ENCODE measurements around the gene CAMK1G. TPM values are rescaled to one million over a fixed set of nuclear protein-coding genes. Genes with fewer than 3 reads are reported as not detected.

CAMK1G gene
- polyA plus RNA-seq, 1 donor (not counting 4 experiments of a cell fraction or from before 2014, with no cell fraction given) = not detected

DNA sequence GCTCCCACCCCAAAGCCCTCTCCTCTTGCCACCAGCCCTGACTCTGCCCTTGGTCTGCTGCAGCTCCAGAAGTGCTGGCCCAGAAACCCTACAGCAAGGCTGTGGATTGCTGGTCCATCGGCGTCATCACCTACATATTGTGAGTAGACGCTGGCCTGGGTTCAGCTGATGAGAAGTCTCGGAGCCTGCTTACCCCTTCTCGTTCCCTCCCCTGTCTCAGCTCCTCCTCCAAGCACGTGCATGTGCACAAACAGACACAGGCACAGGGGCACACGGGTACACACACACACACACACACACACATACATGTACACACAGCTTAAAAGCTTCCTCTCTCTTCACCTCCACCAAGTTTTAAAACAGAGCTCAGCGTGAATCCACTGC, 24.3 kb downstream of the CAMK1G start:
- peak overlapping the region; percentile 41 for H3K4me2 ChIP-seq (ENCODE audit: control insufficient read depth, extremely low read depth, insufficient read depth, low read depth, low read length)

DNA sequence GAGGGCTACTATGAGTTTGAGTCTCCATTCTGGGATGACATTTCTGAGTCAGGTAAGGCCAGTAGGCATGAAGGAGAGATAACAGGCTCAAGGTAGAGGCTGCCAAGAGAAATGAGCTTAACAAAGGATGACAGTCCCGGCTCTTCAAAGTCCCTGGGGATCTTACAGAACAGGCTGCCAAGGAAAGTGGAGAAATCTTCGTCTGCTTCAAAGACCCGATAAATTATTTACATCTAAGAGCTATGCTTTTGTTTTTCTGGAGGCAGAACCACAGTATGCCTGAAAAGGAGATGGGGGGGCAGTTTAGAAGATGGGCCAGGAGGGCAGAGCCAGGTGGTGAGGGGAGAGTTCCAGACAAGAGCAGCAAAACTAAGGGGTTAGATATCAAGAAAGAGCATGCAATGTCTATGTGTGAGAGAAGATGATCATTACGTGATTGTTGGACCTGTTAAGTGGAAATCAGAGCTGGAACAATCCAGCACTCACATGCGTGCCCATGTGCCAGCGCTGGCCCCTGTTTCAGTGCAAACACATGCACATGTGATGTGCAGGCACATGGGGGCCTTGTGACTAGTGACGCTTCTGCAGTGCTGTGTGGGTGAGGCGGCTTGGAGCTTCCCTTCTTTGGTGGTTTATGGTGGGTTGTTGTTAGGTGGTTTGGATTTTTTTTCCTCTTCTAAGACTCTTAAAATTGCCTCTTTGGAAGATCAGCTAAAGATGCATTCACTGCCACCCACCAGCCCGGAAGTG, 25.7 kb downstream of the CAMK1G start:
- Histone ChIP-seq H3K9me1 (ENCODE audit: control insufficient read depth, extremely low read depth, insufficient read depth, low read length) (peaks cover 2% of the 10 kb centered on the region), H4K20me1 (ENCODE audit: control insufficient read depth, extremely low read depth, insufficient read depth, low read length) (peaks cover 21% of the 10 kb centered on the region), H3K4me2 (ENCODE audit: control insufficient read depth, extremely low read depth, insufficient read depth, low read depth, low read length) (no peak overlapping the region), H3K27me3 (ENCODE audit: control insufficient read depth, extremely low read depth, insufficient read depth, low read length) (no peaks in the 10 kb centered on the region), H2AFZ (ENCODE audit: control insufficient read depth, low read length) (no peak overlapping the region), H3K9me3 (ENCODE audit: control insufficient read depth, low read depth, low read length) (no peaks in the 10 kb centered on the region), H3K4me3 (ENCODE audit: control insufficient read depth in 2 of 3, extremely low read depth in 1 of 3, insufficient read depth in 2 of 3, low read depth in 1 of 3, low read length in 3 of 3) (no peak overlapping the region), H3K9ac (ENCODE audit: control insufficient read depth, extremely low read depth, insufficient read depth, low read length) (no peak overlapping the region), H3K79me2 (ENCODE audit: control insufficient read depth, insufficient read depth, low read length) (no peaks in the 10 kb centered on the region), H3K4me1 (ENCODE audit: control insufficient read depth, extremely low read depth, insufficient read depth, low read length) (peaks cover 17% of the 10 kb centered on the region), H3K36me3 (ENCODE audit: control insufficient read depth in 2 of 2, extremely low read depth in 1 of 2, insufficient read depth in 2 of 2, low read length in 2 of 2) (peaks cover 0 to 4% of the 10 kb centered on the region in 2 experiments), H3K27ac (ENCODE audit: control insufficient read depth, insufficient read depth, low read length) (no peak overlapping the region)
- TF ChIP-seq, protein P1, sequence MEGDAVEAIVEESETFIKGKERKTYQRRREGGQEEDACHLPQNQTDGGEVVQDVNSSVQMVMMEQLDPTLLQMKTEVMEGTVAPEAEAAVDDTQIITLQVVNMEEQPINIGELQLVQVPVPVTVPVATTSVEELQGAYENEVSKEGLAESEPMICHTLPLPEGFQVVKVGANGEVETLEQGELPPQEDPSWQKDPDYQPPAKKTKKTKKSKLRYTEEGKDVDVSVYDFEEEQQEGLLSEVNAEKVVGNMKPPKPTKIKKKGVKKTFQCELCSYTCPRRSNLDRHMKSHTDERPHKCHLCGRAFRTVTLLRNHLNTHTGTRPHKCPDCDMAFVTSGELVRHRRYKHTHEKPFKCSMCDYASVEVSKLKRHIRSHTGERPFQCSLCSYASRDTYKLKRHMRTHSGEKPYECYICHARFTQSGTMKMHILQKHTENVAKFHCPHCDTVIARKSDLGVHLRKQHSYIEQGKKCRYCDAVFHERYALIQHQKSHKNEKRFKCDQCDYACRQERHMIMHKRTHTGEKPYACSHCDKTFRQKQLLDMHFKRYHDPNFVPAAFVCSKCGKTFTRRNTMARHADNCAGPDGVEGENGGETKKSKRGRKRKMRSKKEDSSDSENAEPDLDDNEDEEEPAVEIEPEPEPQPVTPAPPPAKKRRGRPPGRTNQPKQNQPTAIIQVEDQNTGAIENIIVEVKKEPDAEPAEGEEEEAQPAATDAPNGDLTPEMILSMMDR (optimal IDR thresholded peaks at IDR 0.05 in 1 of 3, IDR thresholded peaks at IDR 0.05 in 1 of 3, conservative IDR thresholded peaks at IDR 0.05 in 1 of 3; ENCODE audit: extremely low read depth in 1 of 3, insufficient read depth in 2 of 3, low read length in 3 of 3) = no peak
- no peak for TF ChIP-seq EZH2 (IDR thresholded peaks at IDR 0.05; ENCODE audit: low read length)
- DNase-seq (ENCODE audit: low read depth, low spot score) (no peak), FAIRE-seq (no peak)
- dilution Hi-C loops (cut with MboI; ENCODE audit: extremely low pct_ligation_motif_present, low sequenced_read_pairs) = no loop called here

More for the DNA sequence above, 24.3 kb downstream of the CAMK1G start:
- Histone ChIP-seq H3K79me2 (ENCODE audit: control insufficient read depth, insufficient read depth, low read length) (no peaks in the 10 kb centered on the region), H3K9ac (ENCODE audit: control insufficient read depth, extremely low read depth, insufficient read depth, low read length) (peak overlapping the region; percentile 74), H4K20me1 (ENCODE audit: control insufficient read depth, extremely low read depth, insufficient read depth, low read length) (peaks cover 21% of the 10 kb centered on the region), H3K9me1 (ENCODE audit: control insufficient read depth, extremely low read depth, insufficient read depth, low read length) (peaks cover under 1% of the 10 kb centered on the region), H3K9me3 (ENCODE audit: control insufficient read depth, low read depth, low read length) (no peaks in the 10 kb centered on the region), H3K4me1 (ENCODE audit: control insufficient read depth, extremely low read depth, insufficient read depth, low read length) (peaks cover 17% of the 10 kb centered on the region), H3K27ac (ENCODE audit: control insufficient read depth, insufficient read depth, low read length) (peak overlapping the region; percentile 83), H3K4me3 (ENCODE audit: control insufficient read depth in 2 of 3, extremely low read depth in 1 of 3, insufficient read depth in 2 of 3, low read depth in 1 of 3, low read length in 3 of 3) (no peak overlapping the region), H3K27me3 (ENCODE audit: control insufficient read depth, extremely low read depth, insufficient read depth, low read length) (no peaks in the 10 kb centered on the region), H2AFZ (ENCODE audit: control insufficient read depth, low read length) (no peak overlapping the region), H3K36me3 (ENCODE audit: control insufficient read depth in 2 of 2, extremely low read depth in 1 of 2, insufficient read depth in 2 of 2, low read length in 2 of 2) (no peaks in the 10 kb centered on the region)
- DNase-seq (ENCODE audit: low read depth, low spot score) (peak; percentile 32), FAIRE-seq (no peak)
- TF ChIP-seq, protein P1 (optimal IDR thresholded peaks at IDR 0.05 in 1 of 3, IDR thresholded peaks at IDR 0.05 in 1 of 3, conservative IDR thresholded peaks at IDR 0.05 in 1 of 3; ENCODE audit: extremely low read depth in 1 of 3, insufficient read depth in 2 of 3, low read length in 3 of 3) = no peak
- TF ChIP-seq EZH2 (IDR thresholded peaks at IDR 0.05; ENCODE audit: low read length) = no peak
- dilution Hi-C loops (cut with MboI; ENCODE audit: extremely low pct_ligation_motif_present, low sequenced_read_pairs) = no loop called here
